Panc1 (cell line): Measurements from ENCODE around the gene SEMA3D.

Source experiments
- CTCF ChIP-seq: fragments of 450-650 bp; IDR thresholded peaks from 2 replicates; pipeline ENCODE4 v1.5.1; 2017; ENCODE audit warnings: mild to moderate bottlenecking
- POLR2AphosphoS5 ChIP-seq: IDR thresholded peaks from 2 replicates; pipeline ENCODE4 v1.6.1; 2012; ENCODE audit warnings: mild to moderate bottlenecking, low read depth, low read length, moderate library complexity
- SIN3A ChIP-seq: IDR thresholded peaks from 2 replicates; pipeline ENCODE4 v1.6.1; 2012; ENCODE audit warnings: low read depth, mild to moderate bottlenecking, low read length, moderate library complexity, borderline replicate concordance; ENCODE audit not compliant: insufficient read depth
- TF ChIP-seq, protein P1 (sequence below), 2 experiments: IDR thresholded peaks; 2 replicates each; pipeline ENCODE4 v1.6.1; 2011 to 2012; ENCODE audit warnings: low read depth in 2 of 2, control low read depth in 1 of 2, low read length in 1 of 2, mild to moderate bottlenecking in 1 of 2, moderate library complexity in 1 of 2; ENCODE audit not compliant: insufficient read depth in 1 of 2

DNA sequence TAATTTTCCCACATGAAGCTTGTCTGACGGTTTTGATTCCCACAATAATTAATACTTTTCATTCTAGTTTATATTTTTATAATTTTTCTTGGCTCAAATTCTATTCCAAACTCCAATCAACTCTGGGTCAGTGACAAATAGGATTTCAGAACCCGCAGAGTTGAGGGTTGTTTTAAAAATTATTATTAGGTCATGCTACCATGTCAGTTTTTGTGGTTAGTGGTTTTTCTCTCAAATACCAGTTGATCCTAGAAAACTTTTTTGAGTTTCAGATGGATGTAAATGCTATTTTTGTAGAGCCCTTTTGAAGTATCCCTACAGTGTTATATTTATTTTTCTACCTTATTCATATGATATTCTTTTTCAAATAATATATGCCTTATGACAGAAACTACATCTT lies 237.4 kb downstream of the SEMA3D start:
- TF ChIP-seq CTCF (no peak), SIN3A (no peak), POLR2AphosphoS5 (no peak)
- TF ChIP-seq, protein P1, sequence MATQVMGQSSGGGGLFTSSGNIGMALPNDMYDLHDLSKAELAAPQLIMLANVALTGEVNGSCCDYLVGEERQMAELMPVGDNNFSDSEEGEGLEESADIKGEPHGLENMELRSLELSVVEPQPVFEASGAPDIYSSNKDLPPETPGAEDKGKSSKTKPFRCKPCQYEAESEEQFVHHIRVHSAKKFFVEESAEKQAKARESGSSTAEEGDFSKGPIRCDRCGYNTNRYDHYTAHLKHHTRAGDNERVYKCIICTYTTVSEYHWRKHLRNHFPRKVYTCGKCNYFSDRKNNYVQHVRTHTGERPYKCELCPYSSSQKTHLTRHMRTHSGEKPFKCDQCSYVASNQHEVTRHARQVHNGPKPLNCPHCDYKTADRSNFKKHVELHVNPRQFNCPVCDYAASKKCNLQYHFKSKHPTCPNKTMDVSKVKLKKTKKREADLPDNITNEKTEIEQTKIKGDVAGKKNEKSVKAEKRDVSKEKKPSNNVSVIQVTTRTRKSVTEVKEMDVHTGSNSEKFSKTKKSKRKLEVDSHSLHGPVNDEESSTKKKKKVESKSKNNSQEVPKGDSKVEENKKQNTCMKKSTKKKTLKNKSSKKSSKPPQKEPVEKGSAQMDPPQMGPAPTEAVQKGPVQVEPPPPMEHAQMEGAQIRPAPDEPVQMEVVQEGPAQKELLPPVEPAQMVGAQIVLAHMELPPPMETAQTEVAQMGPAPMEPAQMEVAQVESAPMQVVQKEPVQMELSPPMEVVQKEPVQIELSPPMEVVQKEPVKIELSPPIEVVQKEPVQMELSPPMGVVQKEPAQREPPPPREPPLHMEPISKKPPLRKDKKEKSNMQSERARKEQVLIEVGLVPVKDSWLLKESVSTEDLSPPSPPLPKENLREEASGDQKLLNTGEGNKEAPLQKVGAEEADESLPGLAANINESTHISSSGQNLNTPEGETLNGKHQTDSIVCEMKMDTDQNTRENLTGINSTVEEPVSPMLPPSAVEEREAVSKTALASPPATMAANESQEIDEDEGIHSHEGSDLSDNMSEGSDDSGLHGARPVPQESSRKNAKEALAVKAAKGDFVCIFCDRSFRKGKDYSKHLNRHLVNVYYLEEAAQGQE (IDR thresholded peaks at IDR 0.05; ENCODE audit: insufficient read depth in 1 of 2, low read depth in 2 of 2, low read length in 1 of 2) = no peak
